GM12891 (cell line): ENCODE results near the gene ZNF488. TPM values are rescaled to one million over a fixed set of nuclear protein-coding genes. Genes with fewer than 3 reads are reported as not detected.
"Not testable (repeated sequence)": the region's sequence is repeated elsewhere in the genome, so short reads cannot be mapped to it uniquely, and the experiment has no call there.

Experiments
- DNase-seq: peaks from one replicate; pipeline ENCODE4 v3.0.0; 2011; ENCODE audit warnings: low spot score; ENCODE audit not compliant: insufficient read length
- FAIRE-seq: peaks from 2 replicates; lab custom pipeline; 2011; peaks lifted over from hg19 to GRCh38; lab: Jason Lieb, UNC
- PAX5 ChIP-seq: IDR thresholded peaks from 2 replicates; pipeline ENCODE4 v1.6.1; 2011; ENCODE audit warnings: low read length, moderate library complexity, mild to moderate bottlenecking; ENCODE audit not compliant: insufficient read depth, severe bottlenecking
- POLR2A ChIP-seq: IDR thresholded peaks from 2 replicates; pipeline ENCODE4 v1.6.1; 2011; ENCODE audit warnings: low read depth, low read length, control low read depth
- POLR2AphosphoS5 ChIP-seq: IDR thresholded peaks from 2 replicates; pipeline ENCODE4 v1.6.1; 2011; ENCODE audit warnings: low read depth, low read length, control low read depth
- POU2F2 ChIP-seq: IDR thresholded peaks from 2 replicates; pipeline ENCODE4 v1.6.1; 2011; ENCODE audit warnings: low read depth, mild to moderate bottlenecking, control low read depth, low read length, moderate library complexity
- SPI1 ChIP-seq: IDR thresholded peaks from 2 replicates; pipeline ENCODE4 v1.6.1; 2011; ENCODE audit warnings: low read depth, low read length, control low read depth
- TAF1 ChIP-seq: IDR thresholded peaks from 2 replicates; pipeline ENCODE4 v1.6.1; 2011; ENCODE audit warnings: low read depth, low read length, control low read depth
- polyA plus RNA-seq: library from polyadenylated mRNA; unstranded; fragments of >200 nt; gene quantifications from one replicate; pipeline ENCODE4 v1.2.1, GENCODE V29; 2012; ENCODE audit warnings: low read depth, missing spikeins, inconsistent platforms; ENCODE audit not compliant: missing spikeins

ZNF488 gene, protein sequence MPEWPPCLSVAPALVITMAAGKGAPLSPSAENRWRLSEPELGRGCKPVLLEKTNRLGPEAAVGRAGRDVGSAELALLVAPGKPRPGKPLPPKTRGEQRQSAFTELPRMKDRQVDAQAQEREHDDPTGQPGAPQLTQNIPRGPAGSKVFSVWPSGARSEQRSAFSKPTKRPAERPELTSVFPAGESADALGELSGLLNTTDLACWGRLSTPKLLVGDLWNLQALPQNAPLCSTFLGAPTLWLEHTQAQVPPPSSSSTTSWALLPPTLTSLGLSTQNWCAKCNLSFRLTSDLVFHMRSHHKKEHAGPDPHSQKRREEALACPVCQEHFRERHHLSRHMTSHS
- not detected for polyA plus RNA-seq

DNA sequence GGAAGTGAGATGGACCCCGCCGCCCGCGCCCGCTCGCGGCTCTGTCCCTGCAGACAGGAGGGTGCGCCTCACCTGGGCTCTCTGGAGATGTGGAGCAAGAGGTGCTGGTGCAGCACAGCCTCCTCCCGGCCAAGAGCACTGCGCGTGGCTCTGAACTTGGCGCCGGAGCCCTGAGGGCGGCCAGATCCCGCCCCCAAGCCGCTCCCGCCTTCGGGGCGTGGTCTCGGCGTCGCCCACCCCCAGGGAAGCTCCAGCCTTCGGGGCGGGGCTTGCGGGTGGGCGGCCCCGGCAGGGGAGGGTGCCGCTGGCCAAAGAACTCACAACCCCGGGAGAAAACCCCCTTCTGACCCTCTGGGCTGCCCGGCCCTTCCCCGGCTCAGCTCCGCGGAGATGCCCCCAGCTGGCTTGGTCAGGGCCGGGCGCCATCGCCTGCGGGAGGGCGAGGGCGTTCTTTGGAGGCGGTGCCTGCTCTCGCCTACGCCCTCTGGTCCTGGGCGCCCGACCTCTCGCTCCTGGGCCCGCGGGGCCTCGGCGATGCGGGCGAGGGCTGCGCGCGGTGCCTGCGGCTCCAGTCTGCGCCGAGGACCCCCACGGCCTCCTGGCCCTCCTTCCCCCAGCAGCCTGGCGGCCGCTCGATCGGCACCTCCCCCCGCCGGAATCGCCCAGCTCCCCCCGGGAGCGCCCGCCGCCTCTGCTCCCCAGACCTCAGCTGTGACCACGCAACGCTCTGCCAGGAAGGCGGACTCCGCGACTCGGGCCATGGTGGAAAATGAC lies at the start of gene ZNF488:
TSS of gene ZNF488 (minus strand) at position 146 of the 774 bp plus-strand sequence. CDS start 15,464 bp downstream, outside the sequence.
- DNase-seq (peak; percentile 85), FAIRE-seq (no peak)
- TF ChIP-seq TAF1: no peak
- no peak for TF ChIP-seq POU2F2
- no peak for TF ChIP-seq POLR2AphosphoS5
- TF ChIP-seq SPI1: no peak
- TF ChIP-seq POLR2A: no peak
- TF ChIP-seq PAX5: no peak

DNA sequence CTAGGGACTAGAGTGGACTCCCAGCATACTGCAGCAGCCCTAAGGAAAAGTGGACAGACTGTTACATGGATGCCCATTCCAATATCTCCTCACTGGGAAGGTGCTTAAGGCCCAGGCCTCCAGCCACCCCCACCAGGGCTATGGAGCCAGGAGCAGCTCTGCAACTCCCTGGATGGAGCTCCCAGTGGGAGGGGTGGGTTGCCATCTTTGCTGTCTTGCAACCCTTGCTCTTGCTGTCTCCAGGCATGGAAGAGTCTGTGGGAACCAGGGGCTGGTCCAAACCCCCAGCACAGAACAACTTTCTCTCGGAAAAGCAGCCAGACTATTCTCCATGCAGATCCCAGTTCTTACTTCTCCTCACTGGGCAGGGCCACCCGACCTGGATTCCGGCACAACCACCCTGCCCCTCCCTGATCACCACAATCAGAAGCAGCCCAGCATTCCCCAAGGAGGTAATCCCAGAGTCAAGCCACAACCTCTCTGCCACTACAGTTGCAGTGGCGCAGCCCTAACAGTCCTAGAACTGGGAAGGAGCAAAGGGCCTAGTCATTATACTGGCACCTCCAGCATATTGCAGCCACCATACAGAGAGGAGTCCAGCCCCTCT lies 41.8 kb upstream of the ZNF488 start:
- no peak for TF ChIP-seq POLR2A
- TF ChIP-seq POU2F2: no peak
- TF ChIP-seq TAF1: no peak
- no peak for TF ChIP-seq PAX5
- no peak for TF ChIP-seq POLR2AphosphoS5
- no peak for TF ChIP-seq SPI1
- no peak for DNase-seq
- FAIRE-seq: no peak

DNA sequence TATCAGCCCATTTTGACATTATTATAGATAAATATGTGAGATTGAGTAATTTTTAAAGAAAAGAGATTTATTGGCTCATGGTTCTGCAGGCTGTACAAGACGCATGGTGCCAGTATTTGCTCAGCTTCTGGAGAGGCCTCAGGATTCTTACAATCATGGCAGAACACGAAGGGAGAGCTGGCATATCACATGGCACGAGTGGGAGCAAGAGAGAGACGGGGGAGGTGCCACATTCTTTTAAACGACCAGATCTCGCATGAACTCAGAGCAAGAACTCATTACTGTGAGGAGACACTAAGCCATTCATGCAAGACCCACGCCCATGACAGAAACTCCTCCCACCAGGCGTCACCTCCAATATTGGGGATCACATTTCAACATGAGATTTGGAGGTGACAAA lies 40.1 kb upstream of the ZNF488 start:
- no peak for DNase-seq
- no peak for FAIRE-seq
- TF ChIP-seq POU2F2: no peak
- TF ChIP-seq SPI1: no peak

DNA sequence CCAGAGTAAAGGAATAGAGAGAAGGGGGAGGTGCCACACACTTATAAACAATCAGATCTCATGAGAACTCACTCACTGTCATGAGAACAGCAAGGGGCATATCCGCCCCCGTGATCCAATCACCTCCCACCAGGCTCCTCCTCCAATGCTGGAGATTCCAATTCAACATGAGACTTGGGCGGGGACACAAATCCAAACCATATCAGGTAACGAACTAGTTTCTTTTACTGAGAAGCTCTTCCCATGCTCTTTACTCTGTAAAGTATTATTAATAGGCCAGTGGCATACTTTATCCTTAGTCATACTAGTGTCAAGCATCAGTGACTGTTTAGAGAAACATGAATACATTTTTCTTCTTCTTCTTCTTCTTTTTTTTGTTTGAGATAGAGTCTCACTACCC lies 39.4 kb upstream of the ZNF488 start:
- FAIRE-seq (no peak), DNase-seq (no peak)
- no peak for TF ChIP-seq PAX5
- TF ChIP-seq POLR2AphosphoS5: no peak
- no peak for TF ChIP-seq SPI1
- TF ChIP-seq POU2F2: no peak
- no peak for TF ChIP-seq POLR2A
- TF ChIP-seq TAF1: no peak

DNA sequence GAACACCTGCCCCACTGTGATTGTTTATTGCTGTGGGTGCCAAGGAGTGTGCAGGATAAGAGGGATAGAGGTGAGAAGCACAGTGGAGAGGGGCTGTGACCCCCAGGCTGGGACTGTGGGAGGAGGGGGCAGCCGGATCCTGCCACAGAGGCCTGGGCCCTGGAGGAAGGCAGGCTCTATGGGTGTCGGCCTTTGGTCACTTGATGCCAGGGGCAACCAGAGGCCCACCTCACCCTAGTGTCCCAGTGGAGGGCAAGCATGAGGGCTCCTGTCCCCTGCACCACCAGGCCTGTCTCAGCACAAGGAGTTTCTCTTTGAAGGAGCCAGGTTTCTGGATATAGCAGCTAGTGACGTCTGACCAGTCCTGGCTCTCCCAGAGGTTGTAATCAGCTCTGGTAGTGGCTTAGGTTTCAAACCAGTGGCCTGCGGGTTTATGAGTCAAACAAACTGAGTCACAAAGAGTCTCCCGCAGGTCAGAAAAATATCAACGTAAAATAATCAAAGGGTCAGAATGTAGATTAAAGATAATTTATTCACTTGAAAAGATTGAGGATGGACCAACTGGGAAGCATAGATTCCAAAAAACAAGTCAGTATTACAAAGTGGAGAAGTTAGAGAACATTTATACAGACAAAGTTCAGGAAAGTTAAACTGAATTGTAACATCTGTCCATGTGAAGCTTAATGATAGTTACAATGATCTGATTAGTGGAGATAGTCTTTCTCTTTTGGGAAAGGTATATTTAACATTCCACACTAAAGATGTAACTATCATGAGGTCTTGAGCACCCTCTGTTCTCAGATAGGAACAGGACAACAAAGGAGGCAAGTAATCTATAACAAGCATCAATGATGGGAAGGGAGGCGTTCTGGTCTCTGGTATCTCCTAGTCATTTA lies 37.2 kb upstream of the ZNF488 start:
- DNase-seq (no peak), FAIRE-seq (no peak)
- no peak for TF ChIP-seq SPI1
- TF ChIP-seq POU2F2: no peak
- no peak for TF ChIP-seq PAX5
- no peak for TF ChIP-seq POLR2A
- TF ChIP-seq POLR2AphosphoS5: no peak
- TF ChIP-seq TAF1: no peak

DNA sequence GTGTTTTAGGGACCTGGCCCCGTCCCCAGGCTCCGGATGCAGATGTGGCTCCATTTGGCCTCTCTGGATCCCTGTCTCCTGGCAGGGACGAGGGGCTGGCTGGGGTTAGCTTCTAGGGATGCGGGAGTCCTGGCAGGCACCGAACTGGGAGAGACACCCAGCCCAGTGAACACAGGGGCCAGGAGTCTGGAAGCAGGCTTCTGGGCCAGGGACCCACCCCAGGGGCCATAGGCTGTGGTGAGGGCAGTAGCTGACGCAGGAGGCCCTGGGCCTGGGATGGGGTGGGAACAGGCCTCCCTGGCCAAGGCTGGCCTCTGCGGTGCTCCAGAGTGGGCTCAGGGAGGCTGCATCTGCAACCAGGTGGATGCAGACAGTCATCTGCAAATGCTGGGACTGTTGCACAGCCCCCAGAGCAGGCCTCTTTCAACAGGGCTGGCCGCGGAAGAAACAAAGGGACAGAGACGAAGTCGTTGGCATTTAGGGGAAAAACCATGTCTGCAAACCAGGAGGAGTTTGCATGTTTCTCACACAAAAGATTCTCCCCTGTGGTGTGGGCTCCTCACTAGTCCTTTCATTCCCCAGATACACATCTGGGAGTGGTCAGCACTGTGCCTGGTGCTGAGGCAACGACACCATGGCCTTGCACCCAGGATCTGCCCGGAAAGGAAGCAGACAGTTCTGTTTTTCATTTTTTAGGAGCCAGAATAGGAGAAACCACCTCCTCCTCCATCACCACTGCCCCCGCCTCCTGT lies 36.4 kb upstream of the ZNF488 start:
- FAIRE-seq: no peak
- no peak for TF ChIP-seq TAF1
- TF ChIP-seq POLR2AphosphoS5: no peak
- TF ChIP-seq SPI1: no peak
- no peak for TF ChIP-seq POU2F2
- TF ChIP-seq POLR2A: no peak
- TF ChIP-seq PAX5: no peak
- no peak for DNase-seq

DNA sequence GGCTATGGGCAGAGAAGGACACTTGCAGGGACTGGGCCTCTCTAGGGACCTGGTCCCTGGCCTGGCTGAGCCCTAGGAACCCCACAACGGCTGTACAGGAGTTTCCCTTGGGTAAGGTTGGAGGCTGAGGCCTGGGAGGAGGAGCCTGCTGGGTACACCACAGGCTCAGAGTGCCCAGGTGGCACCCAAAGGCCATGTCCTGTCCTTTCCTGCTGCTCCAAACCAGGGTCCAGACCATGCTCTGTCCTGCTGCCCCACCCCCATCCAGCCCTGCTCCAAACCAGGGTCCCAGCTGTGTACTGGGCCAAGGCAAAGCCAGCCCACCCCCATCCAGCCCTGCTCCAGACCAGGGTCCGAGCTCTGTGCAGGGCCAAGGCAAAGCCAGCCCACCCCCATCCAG lies 35.3 kb upstream of the ZNF488 start:
- FAIRE-seq: no peak
- no peak for DNase-seq
- TF ChIP-seq POLR2AphosphoS5 (no peak), SPI1 (no peak), POU2F2 (no peak), POLR2A (no peak), PAX5 (no peak), TAF1 (no peak)

DNA sequence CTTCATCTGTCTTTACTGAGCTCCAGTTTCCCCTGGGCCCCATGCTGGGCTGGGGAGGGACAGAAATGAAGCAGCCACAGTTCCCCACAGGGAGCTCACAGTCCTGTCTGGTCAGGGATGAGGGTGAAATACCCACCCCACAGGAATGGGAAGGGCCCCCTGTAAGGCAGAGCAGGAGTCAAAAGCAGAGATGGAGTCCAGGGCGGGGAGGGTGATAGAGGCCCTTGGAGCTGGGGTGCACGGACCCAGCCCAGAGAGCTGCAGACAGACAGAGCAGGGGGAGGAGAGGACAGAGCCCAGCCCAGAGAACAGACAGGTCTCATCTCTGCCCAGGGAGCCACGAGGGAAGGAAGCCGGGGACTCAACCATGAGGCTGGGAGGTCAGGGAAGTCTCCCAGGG lies 34.9 kb upstream of the ZNF488 start:
- FAIRE-seq (no peak), DNase-seq (no peak)
- TF ChIP-seq SPI1: no peak
- no peak for TF ChIP-seq TAF1
- TF ChIP-seq POLR2AphosphoS5: no peak
- TF ChIP-seq PAX5: no peak
- TF ChIP-seq POU2F2: no peak
- no peak for TF ChIP-seq POLR2A

DNA sequence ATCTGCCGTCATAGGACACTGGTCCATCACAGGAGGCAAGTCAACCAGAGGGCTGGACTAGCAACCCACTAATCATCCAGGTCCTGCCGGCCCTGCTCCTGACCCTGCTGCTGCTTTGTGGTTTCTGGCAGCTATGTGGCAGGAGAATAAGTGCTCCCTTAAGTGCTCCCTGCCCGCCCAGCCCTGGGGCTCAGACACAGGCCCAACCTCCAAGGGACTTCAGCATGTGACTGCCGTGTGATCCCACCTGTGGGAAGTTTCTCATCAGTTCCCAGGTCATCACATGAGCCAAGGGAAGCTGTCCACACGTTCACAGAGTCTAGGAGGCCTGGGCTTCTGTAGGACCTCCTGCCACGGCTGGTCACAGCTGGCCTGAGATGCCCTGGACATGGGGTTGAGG lies 34.2 kb upstream of the ZNF488 start:
- DNase-seq (no peak), FAIRE-seq (no peak)

DNA sequence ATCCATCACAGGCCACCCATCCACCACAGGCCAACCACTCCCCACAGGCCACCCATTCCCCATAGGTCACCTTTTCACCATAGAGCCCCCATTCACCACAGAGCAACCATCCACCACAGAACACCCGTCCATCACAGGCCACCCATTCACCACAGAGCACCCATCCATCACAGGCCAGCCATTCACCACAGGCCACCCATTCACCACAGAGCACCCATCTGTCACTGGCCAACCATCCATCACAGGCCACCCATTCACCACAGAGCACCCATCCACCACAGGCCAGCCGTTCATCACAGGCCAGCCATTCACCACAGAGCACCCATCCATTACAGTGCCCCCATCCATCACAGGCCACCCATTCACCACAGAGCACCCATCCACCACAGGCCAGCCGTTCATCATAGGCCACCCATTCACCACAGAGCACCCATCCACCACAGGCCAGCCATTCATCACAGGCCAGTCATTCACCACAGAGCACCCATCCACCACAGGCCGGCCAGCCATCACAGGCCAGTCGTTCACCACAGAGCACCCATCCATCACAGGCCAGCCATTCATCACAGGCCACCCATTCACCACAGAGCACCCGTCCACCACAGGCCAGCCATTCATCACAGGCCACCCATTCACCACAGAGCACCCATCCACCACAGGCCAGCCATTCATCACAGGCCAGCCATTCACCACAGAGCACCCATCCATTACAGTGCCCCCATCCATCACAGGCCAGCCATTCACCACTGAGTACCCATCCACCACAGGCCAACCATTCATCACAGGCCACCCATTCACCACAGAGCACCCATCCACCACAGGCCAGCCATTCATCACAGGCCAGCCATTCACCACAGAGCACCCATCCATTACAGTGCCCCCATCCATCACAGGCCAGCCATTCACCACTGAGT lies 32.5 kb upstream of the ZNF488 start:
- DNase-seq, FAIRE-seq: not testable (repeated sequence)

More for the DNA sequence above, 34.2 kb upstream of the ZNF488 start:
- TF ChIP-seq TAF1 (no peak), POLR2AphosphoS5 (no peak), PAX5 (no peak), POLR2A (no peak), SPI1 (no peak), POU2F2 (no peak)
